NCI-H1694 (cell line): ENCODE data around the gene ZNF333.
"Not testable (repeated sequence)": the region's sequence is repeated elsewhere in the genome, so short reads cannot be mapped to it uniquely, and the experiment has no call there.

ENCODE experiments used
- DNase-seq: peaks from one replicate; lab custom pipeline; 2025; lab: John Stamatoyannopoulos, UW

ZNF333 gene

DNA sequence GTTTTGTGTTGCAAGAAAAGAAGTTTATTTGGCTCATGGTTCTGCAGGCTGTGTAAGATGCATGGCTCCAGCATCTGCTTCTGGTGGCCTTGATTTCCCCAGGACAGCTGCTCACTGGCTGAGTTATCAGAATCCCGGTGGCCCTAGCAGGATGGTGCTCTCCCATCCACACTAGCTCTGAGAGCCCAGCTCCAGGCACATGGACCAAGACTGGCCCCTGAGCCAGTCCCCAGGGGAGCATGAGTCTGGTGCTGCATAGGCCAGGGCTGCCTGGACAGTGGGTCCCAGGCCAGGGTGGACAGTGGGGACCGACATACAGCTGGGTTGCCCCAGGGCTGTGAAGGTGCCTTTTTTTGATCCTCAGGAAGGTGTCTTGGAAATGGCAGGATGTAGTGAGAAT, 78.2 kb downstream of the ZNF333 start:
- DNase-seq, result no peak

DNA sequence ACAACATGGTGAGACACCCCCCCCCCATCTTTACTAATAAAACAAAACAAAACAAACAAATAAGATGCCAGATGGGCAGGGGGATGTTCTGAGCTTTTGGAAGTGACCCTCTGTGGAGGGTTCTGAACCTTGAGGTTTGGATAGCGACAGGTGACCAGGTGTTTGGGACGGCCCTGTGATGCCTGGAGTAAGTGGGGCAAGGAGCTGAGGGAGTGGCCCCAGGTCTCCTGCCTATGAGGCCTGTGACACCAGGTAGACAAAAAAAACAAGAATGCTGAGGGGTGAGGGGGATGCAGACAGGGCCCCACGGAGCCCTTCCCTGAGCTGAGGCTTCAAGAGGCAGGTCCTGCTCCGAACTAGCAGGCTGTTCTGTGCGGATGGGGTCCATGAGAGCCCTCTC, 79.4 kb downstream of the ZNF333 start:
- no peak for DNase-seq

DNA sequence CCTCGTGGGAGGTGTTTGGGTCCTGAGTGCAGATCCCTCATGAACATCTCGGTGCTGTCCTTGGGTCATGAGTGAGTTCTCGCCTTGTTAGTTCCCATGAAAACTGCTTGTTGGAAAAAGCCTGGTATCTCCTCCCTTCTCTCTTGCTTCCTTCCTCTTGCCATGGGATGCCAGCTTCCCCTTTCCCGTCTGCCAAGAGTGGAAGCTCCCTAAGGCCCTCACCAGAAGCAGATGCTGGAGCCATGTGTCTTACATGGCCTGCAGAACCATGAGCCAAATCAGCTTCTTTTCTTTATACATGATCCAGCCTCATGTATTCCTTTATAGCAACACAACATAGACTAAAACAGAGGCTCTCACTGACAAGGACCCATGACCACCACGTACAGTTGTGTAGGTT, 80.3 kb downstream of the ZNF333 start:
- no peak for DNase-seq

DNA sequence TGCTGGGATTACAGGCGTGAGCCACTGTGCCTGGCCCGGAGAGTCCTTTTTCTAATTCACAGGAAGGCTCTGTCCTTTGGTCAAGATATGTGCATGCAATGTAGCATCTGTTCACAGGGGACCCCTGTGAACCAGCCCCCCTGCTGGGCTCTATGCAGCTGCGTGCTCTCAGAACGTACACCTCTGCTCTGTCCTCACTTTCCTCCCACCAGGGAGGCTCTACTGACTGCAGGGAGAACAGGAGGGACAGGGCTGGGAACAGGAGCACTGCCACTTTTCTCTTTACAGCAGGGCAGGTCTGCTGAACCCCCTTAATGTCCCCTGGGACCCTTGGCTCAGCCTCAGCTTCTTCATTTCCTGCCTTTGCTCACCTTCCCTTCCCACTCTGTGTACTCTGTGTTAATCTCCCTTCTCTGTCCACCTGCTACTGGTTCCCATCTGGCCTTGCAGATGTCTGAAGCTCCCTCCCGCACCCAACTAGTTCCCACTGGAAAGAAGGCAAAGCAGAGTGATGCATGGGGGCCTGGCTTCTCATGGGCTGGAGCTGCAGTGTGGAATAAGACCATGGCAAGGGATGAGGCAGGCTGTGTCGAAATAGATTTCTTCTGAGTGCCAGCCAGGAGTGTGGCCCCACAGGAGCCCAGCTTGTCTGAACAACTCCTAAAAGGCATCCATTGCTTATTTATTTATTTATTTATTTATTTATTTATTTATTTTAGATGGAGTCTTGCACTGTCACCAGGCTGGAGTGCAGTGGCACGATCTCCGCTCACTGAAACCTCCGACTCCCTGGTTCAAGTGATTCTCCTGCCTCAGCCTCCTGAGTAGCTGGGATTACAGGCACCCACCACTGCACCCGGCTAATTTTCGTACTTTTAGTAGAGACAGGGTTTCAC, 81.3 kb downstream of the ZNF333 start:
- no peak for DNase-seq

DNA sequence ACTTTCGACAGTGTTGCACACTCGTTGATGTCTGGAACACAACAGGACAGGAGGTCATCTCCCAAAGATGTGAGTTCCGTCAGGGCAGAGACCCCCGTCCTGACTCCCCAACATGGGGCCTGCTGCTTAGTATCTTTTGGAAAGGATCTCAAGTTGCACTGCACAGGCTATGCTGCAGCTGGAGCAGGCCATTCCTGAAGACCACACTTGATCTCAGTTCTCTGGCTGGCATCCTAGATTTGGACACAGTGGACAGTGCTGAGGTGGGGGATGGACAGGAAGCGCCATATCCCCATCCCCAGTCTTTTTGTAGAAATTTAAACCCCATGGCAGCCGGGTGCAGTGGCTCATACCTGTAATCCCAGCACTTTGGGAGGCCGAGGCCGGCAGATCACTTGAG, 82.6 kb downstream of the ZNF333 start:
- no peak for DNase-seq

DNA sequence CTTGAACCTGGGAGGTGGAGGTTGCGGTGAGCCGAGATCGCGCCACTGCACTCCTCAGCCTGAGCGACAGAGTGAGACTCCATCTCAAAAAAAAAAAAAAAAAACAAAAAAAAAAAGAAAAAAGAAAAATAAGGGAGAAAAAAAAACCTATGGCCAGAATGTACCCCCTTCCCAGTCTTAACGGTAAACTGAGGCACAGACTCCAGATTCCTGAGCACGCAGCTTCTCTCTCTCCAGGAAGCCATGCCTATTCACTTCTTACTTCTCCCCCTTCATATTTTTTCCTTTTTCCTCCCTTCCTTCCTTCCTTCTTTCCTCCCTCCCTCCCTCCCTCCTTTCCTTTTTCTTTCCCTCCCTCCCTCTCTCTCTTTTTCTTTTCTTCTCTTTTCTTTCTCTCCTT, 83.1 kb downstream of the ZNF333 start:
- DNase-seq, result no peak

DNA sequence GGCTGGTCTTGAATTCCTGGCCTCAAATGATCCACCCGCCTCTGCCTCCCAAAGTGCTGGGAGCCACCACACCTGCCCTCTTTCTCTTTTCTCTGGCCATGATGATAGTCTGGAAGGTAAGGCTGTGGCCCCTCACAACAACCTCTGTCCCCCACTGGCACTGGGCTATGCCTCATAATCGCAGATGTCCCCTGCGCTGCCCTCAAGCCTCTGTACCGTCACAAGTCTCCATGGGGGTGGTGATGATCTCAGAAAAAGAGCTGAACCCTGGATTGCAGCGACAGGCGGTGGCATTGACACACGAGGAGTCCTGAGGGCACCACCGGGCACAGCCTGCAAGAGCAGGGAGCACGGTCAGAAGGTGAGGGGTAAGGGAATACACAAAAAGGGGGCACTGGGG, 83.9 kb downstream of the ZNF333 start:
- not testable (repeated sequence) for DNase-seq

DNA sequence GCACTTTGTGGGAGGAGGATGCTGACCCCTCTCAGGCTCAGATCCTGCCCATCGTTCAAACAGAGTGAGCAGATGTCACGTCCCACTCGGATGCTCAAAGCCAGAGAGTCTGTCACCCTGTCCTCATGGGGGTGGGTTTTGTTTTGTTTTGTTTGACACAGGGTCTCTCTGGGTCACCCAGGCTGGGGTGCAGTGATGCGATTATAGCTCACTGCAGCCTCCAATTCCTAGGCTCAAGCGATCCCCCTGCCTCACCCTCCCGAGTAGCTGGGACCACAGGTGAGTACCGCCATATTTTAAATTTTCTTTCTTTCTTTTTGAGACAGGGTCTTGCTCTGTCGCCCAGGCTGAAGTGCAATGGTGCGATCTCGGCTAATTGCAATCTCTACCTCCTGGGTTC, 84.5 kb downstream of the ZNF333 start:
- no peak for DNase-seq

DNA sequence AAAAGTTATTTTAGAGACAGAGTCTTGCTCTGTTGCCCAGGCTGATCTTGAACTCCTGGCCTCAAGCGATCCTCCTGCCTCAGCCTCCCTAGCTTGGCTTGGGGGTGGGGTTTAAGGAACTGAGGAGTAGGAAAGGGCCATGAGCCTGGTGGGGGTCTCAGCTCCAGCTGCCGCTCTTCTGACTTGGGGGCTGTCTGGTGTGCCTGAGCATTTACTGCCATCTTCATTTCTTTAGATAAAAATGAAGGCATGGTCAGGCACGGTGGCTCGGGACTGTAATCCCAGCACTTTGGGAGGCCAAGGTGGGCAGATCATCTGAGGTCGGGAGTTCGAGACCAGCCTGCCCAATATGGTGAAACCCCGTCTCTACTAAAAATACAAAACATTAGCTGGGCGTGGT, 85.5 kb downstream of the ZNF333 start:
- DNase-seq, result not testable (repeated sequence)

DNA sequence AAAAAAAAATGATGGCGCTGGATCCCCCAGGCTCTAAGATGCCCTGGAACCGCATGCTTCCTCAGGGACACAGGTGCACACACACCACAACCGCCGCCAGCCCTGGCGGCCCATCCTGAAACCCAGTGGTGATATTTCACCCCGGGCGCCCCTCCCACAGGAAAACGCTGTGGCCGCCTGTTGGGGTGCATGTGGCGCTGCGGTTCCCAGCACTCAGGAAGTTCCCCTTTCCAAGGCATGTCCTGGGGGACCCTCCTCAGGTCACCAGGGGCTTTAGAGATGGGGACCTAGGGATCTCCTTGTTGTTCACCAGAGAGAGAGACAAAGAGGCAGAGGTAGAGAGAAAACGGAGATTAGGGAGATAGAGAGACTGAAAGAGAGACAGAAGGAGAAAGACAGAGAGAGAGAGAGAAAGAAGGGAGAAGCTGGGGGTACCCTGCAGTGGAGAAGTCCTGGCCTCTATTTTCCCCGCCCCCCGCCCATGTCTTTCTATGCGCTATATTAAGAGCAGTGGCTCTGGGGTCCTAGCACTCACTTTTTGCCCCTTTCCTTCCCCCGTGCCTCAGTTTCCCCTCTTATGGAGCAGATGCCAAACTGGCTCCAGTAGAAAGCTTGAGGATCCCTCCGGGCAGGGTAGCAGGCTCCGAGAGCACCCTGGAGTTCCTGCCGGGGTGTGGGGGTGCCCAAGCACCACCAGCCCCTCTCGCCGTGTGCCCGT, 86.2 kb downstream of the ZNF333 start:
- DNase-seq, result no peak

DNA sequence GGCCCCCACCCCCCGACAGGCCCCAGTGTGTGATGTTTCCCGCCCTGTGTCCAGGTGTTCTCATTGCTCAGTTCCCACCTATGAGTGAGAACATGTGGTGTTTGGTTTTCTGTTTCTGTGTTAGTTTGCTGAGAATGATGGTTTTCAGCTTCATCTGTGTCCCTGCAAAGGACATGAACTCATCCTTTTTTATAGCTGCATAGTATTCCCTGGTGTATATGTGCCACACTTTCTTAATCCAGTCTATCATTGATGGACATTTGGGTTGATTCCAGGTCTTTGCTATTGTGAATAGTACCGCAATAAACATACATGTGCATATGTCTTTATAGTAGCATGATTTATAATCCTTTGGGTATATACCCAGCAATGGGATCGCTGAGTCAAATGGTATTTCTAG, 87.8 kb downstream of the ZNF333 start:
- not testable (repeated sequence) for DNase-seq

DNA sequence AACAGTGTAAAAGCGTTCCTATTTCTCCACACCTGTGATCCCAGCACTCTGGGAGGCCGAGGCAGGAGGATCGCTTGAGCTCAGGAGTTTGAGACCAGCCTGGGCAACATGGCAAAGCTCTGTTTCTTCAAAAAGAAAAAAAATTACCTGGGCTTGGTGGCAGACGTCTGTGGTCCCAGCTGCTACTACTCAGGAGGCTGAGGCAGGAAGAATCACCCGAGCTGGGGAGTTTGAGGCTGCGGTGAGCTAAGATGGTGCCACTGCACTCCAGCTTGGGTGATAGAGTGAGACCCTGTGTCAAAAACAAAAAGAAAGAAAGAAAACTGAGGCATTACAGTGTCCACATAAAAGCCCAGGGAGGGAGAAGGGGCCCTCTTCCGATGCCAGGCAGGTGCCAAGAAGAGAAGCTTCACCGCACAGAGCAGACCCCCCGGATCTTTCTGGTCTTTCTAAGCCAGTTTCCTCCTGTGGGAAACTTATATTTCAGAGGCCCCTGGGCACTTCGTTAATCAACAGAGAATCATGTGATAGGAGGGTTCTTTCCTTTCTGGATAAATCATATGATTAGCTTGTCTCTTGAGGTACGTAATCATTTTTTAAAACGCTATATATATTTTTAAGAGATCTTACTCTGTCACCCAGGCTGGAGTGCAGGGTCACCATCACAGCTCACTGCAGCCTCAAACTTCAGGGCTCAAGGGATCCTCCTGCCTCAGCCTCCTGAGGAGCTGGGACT, 88.4 kb downstream of the ZNF333 start, which contains the start of gene ADGRE2:
TSS of gene ADGRE2 (minus strand) at position 451 of the 736 bp plus-strand sequence. CDS start 1,804 bp downstream, outside the sequence.
- DNase-seq, result not testable (repeated sequence)

DNA sequence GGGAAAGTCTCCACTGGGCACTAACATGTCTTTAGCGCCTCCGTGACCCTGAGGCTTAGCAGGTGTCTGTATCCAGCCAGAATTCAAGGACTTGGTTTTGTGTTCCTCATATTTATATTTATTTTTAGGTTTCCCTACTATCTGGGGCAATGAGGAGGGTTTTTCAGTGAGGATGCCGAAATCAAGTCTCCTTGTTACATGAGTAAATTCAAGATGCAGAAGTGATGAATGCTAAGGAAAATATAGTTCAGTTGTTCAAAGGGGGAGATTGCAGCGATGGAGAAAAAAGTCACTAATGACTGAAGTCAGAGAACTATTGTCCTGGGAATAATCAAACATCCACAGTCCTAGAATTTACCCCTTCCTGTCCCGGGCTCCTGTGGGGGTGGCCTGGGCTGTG, 89.3 kb downstream of the ZNF333 start:
- DNase-seq, result no peak

DNA sequence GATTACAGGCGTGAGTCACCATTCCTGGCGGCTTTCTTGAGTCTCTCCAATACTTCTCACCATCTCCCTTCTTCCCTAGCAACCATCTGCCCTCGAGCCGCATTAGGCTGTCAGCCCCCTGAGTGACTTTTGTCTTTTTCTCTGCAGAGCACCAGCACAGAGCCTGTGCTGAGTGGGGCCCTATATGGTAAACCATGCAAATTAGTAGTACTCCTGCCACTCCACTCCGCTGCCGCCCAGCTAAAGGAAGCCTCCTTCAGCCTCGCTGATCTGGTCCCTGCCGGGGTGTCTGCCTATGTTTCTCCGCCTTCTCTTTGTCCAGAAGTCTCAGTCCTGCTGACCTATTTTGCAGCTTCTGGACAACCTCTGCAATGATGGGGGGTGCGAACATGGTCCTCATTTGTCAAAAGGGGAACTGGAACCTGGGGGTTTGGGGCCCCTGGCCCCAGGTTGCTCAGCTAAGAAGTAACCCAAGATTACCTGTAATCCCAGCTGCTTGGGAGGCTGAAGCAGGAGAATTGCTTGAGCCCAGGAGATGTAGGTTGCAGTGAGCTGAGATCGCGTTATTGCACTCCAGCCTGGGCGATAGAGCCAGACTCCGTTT, 90.9 kb downstream of the ZNF333 start:
- not testable (repeated sequence) for DNase-seq

DNA sequence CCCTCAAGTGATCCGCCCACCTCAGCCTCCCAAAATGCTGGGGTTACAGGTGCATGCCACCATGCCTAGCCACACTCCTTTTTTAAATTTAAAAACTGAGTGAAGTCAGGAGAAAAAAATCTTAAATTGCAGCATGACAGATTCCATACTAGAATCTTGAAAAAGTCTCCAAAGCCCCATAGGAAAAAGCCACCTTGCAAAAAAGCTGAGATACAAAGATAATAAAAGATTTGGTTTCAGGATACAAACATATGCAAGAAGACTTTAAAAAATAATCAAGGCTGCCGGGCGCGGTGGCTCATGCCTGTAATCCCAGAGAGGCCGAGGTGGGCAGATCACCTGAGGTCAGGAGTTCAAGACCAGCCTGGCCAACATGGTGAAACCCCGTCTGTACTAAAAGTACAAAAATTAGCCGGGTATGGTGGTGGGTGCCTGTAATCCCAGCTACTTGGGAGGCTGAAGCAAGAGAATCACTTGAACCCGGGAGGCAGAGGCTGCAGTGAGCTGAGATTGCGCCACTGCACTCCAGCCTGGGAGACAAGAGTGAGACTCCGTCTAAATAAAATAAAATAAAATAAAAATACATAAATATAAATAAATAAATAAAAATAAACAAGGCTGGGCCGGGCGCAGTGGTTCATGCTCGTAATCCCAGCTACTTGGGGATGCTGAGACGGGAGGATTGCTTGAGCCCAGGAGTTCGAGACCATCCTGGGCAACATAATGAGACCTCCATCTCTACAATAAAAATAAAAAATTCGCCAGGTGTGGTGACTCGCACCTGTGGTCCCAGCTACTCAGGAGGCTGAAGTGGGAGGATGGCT, 92.1 kb downstream of the ZNF333 start:
- not testable (repeated sequence) for DNase-seq

DNA sequence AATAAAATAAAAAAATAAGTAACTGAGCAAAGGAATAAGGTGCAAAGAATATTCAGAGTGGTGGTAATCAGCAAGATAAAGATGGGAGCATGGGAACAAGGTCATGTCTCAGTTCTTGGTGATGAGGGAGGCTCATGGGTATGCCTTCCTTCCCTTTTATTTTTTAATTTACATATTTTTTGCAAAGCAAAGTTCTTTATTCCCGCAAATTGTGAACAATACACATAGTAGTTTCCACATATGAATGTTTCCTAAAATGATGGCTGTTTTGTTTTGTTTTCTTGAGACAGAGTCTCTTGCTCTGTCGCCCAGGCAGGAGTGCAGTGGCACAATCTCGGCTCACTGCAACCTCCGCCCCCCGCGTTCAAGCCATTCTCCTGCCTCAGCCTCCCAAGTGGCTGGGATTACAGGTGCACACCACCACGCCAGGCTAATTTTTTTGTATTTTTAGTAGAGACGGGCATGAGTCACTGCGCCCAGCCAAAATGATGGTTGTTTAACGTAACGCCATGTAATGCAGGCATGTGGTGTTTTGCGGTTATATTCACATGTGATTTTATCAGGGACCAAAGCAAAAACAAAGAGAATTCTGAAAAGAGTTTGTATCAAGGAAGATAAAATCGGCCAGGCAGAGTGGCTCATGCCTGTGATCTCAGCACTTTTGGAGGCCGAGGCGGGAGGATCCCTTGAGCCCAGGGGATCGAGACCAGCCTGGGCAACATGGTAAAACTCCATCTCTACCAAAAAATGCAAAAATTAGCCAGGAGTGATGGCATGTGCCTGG, 93.0 kb downstream of the ZNF333 start:
- DNase-seq, result no peak
